HEK293 (cell line): Measurements from ENCODE around the gene PACRG.

Source experiments
- CTCF ChIA-PET: fragments of 350-600 bp; formaldehyde crosslinking; extraction: SDS; loops from one replicate; lab custom pipeline; 2021; ENCODE audit warnings: antibody characterized with exemption; lab: Yijun Ruan, JAX
- POLR2A ChIA-PET: fragments of 300-600 bp; formaldehyde crosslinking; extraction: SDS; loops from one replicate; lab custom pipeline; 2020; ENCODE audit warnings: antibody characterized with exemption, inconsistent platforms; lab: Yijun Ruan, JAX
- H3K27ac ChIP-seq: fragments of 200-500 bp; sonication (Bioruptor generic); 2 replicates; pipeline ENCODE4 v1.5.1; 2014; ENCODE audit warnings: low read depth, low read length, control low read depth, inconsistent platforms; ENCODE audit errors: extremely low read depth
- H3K36me3 ChIP-seq, 2 experiments: fragments of 200-500 bp in 1 of 2; sonication (Bioruptor generic) in 1 of 2; 1 replicate in 1 of 2; 2 replicates in 1 of 2; pipeline ENCODE4 v1.5.1; 2014 to 2017; ENCODE audit warnings: inconsistent platforms in 2 of 2, low read length in 2 of 2; ENCODE audit not compliant: control insufficient read depth in 2 of 2, insufficient read depth in 1 of 2
- H3K4me1 ChIP-seq: fragments of 200-500 bp; sonication (Bioruptor generic); 2 replicates; pipeline ENCODE4 v1.5.1; 2014; ENCODE audit warnings: mild to moderate bottlenecking, low read length, inconsistent platforms; ENCODE audit not compliant: control insufficient read depth, insufficient read depth
- H3K4me3 ChIP-seq: 2 replicates; pipeline ENCODE4 v1.5.1; 2011; ENCODE audit warnings: low read depth, mild to moderate bottlenecking, control low read depth, low read length, moderate library complexity
- H3K9me3 ChIP-seq: fragments of 200-500 bp; sonication (Bioruptor generic); 2 replicates; pipeline ENCODE4 v1.5.1; 2014; ENCODE audit warnings: low read depth, low read length, inconsistent platforms; ENCODE audit not compliant: control insufficient read depth, insufficient read depth
- OVOL3 ChIP-seq: fragments of 450-650 bp; formaldehyde crosslinking; IDR thresholded peaks from 2 replicates; pipeline ENCODE4 v1.5.1; 2016; ENCODE audit warnings: missing biosample characterization, missing genetic modification characterization
- TRIM28 ChIP-seq: IDR thresholded peaks from 2 replicates; pipeline ENCODE4 v1.6.1; 2011; ENCODE audit warnings: low read length, control low read depth, borderline replicate concordance
- ZFP37 ChIP-seq: fragments of 450-650 bp; formaldehyde crosslinking; IDR thresholded peaks from 2 replicates; pipeline ENCODE4 v1.5.1; 2016; ENCODE audit warnings: missing biosample characterization, missing genetic modification characterization
- ZFP69B ChIP-seq: fragments of 450-650 bp; formaldehyde crosslinking; IDR thresholded peaks from 2 replicates; pipeline ENCODE4 v1.5.1; 2016; ENCODE audit warnings: missing biosample characterization, missing genetic modification characterization
- ZNF121 ChIP-seq: fragments of 450-650 bp; formaldehyde crosslinking; IDR thresholded peaks from 2 replicates; pipeline ENCODE4 v1.5.1; 2016; ENCODE audit warnings: missing biosample characterization, missing genetic modification characterization
- ZNF138 ChIP-seq: fragments of 450-650 bp; formaldehyde crosslinking; IDR thresholded peaks from 2 replicates; pipeline ENCODE4 v1.5.1; 2016; ENCODE audit warnings: missing biosample characterization, missing genetic modification characterization, borderline replicate concordance
- ZNF157 ChIP-seq: fragments of 450-650 bp; formaldehyde crosslinking; IDR thresholded peaks from 2 replicates; pipeline ENCODE4 v1.5.1; 2016; ENCODE audit warnings: missing biosample characterization, missing genetic modification characterization
- ZNF391 ChIP-seq: fragments of 450-650 bp; formaldehyde crosslinking; IDR thresholded peaks from 2 replicates; pipeline ENCODE4 v1.5.1; 2016; ENCODE audit warnings: low read depth, missing biosample characterization, missing genetic modification characterization, borderline replicate concordance
- ZNF521 ChIP-seq: fragments of 450-650 bp; formaldehyde crosslinking; IDR thresholded peaks from 2 replicates; pipeline ENCODE4 v1.5.1; 2017; ENCODE audit warnings: missing biosample characterization, mild to moderate bottlenecking, missing genetic modification characterization
- ZNF624 ChIP-seq: fragments of 450-650 bp; formaldehyde crosslinking; IDR thresholded peaks from 2 replicates; pipeline ENCODE4 v1.5.1; 2017; ENCODE audit warnings: missing biosample characterization, missing genetic modification characterization
- TF ChIP-seq, protein P1 (sequence below): fragments of 450-650 bp; formaldehyde crosslinking; conservative IDR thresholded peaks from 2 replicates; pipeline ENCODE4 v1.5.1; 2016; ENCODE audit warnings: low read depth, missing biosample characterization, missing genetic modification characterization
- TF ChIP-seq, protein P2 (sequence below): fragments of 450-650 bp; formaldehyde crosslinking; IDR thresholded peaks from 2 replicates; pipeline ENCODE4 v1.5.1; 2016; ENCODE audit warnings: missing biosample characterization, missing genetic modification characterization
- TF ChIP-seq, protein P3 (sequence below): fragments of 450-650 bp; IDR thresholded peaks from 2 replicates; pipeline ENCODE4 v1.5.1; 2018; ENCODE audit warnings: missing biosample characterization, missing genetic modification characterization
- TF ChIP-seq, protein P4 (sequence below): fragments of 450-650 bp; formaldehyde crosslinking; IDR thresholded peaks from 2 replicates; pipeline ENCODE4 v1.5.1; 2017; ENCODE audit warnings: missing biosample characterization, mild to moderate bottlenecking, missing genetic modification characterization, moderate library complexity
- TF ChIP-seq, protein P5 (sequence below): fragments of 450-650 bp; formaldehyde crosslinking; IDR thresholded peaks from 2 replicates; pipeline ENCODE4 v1.5.1; 2016; ENCODE audit warnings: missing biosample characterization, missing genetic modification characterization
- TF ChIP-seq, protein P6 (sequence below): sonication (generic); formaldehyde crosslinking; IDR thresholded peaks from 2 replicates; pipeline ENCODE4 v1.8.1; 2022; ENCODE audit warnings: mild to moderate bottlenecking, moderate library complexity, missing genetic modification reagents

The PACRG gene

DNA sequence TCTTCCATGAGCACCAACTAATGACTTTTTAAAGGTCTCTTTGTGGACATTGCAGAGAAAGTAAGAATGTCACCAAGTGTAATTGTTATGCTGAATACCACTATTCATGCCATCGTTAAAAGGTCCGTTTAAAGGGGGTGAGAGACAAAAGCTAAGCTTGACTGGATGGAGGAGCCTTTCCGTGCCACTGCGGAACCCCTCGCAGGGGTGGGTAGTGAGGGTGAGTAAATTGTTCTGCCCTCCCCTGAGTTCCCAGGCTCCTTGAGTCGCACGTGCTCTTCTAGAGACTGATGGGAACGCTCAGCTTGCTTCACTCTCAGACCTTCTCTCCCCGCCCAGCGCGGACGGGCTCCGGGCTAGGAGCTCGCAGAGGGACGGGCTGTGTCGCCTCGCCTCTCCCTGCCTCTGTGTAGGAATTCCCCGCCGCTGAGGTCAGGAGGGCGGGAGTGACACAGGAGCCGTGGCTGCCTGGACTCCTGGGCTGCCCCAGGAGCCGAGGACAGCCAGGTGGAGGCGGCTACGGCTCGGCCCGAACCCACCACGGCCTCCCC is 371.9 kb downstream of the PACRG start (continued):
- TF ChIP-seq, protein P1, sequence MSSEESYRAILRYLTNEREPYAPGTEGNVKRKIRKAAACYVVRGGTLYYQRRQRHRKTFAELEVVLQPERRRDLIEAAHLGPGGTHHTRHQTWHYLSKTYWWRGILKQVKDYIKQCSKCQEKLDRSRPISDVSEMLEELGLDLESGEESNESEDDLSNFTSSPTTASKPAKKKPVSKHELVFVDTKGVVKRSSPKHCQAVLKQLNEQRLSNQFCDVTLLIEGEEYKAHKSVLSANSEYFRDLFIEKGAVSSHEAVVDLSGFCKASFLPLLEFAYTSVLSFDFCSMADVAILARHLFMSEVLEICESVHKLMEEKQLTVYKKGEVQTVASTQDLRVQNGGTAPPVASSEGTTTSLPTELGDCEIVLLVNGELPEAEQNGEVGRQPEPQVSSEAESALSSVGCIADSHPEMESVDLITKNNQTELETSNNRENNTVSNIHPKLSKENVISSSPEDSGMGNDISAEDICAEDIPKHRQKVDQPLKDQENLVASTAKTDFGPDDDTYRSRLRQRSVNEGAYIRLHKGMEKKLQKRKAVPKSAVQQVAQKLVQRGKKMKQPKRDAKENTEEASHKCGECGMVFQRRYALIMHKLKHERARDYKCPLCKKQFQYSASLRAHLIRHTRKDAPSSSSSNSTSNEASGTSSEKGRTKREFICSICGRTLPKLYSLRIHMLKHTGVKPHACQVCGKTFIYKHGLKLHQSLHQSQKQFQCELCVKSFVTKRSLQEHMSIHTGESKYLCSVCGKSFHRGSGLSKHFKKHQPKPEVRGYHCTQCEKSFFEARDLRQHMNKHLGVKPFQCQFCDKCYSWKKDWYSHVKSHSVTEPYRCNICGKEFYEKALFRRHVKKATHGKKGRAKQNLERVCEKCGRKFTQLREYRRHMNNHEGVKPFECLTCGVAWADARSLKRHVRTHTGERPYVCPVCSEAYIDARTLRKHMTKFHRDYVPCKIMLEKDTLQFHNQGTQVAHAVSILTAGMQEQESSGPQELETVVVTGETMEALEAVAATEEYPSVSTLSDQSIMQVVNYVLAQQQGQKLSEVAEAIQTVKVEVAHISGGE (tag by site-specific recombination) = no peak

DNA sequence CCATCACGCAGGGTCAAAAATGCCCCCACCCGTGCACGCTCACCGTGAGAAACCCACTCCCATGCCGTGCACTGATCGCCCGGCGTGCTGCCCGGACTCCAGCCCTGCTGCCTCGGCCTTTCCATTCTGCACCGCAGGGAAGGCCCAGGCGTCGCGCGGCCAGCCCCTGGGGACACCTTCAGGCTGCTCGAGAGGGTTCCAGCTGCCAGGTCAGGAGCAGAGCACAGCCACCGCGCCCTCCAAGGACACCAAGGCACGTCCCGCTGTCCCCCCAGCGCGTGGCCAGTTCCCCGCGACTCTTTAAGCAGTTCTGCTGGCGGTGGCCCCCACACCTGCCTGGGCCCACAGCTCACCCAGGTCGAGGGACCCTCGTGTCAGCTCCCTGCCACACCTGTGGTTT is 372.5 kb downstream of the PACRG start:
- TF ChIP-seq ZNF138 (tag by site-specific recombination) = no peak
- no peak for TF ChIP-seq ZNF391 (tag by site-specific recombination)
- no peak for TF ChIP-seq ZFP37 (tag by site-specific recombination)
- TF ChIP-seq, protein P2, sequence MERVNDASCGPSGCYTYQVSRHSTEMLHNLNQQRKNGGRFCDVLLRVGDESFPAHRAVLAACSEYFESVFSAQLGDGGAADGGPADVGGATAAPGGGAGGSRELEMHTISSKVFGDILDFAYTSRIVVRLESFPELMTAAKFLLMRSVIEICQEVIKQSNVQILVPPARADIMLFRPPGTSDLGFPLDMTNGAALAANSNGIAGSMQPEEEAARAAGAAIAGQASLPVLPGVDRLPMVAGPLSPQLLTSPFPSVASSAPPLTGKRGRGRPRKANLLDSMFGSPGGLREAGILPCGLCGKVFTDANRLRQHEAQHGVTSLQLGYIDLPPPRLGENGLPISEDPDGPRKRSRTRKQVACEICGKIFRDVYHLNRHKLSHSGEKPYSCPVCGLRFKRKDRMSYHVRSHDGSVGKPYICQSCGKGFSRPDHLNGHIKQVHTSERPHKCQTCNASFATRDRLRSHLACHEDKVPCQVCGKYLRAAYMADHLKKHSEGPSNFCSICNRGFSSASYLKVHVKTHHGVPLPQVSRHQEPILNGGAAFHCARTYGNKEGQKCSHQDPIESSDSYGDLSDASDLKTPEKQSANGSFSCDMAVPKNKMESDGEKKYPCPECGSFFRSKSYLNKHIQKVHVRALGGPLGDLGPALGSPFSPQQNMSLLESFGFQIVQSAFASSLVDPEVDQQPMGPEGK (tag by site-specific recombination) = no peak
- Histone ChIP-seq H3K36me3 (no peaks in the 10 kb centered on the region), H3K4me1 (no peaks in the 10 kb centered on the region), H3K27ac (no peak overlapping the region), H3K9me3 (no peaks in the 10 kb centered on the region), H3K4me3 (no peak overlapping the region)
- CTCF ChIA-PET = no interaction called here
- POLR2A ChIA-PET = no interaction called here

DNA sequence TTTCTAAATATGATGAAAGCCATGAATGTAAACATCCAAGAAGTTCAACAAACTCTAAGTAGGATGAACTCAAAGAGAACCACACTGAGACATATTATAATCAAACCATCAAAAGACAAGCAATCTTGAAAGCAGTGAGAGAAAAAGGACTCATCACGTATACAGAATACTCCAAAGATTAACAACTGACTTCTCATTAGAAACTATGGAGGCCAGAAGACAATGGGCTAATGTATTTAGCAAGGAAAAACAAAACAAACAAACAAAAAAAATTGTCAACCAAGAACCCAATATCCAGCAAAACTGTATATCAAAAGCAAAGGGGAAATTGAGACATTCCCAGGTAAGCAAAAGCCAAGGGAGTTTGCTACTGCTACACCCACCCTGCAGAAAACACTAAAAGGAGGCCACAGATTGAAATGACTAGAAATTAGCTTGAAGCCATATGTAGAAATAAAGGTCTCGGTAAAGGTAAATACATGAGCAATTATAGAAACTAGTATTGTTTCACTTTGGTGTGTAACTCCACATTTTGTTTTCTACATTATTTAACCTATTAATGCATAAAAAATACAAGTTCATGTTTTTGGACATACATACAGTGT is 385.7 kb downstream of the PACRG start:
- Histone ChIP-seq H3K4me3 (no peak overlapping the region), H3K9me3 (no peaks in the 10 kb centered on the region), H3K36me3 (no peaks in the 10 kb centered on the region), H3K27ac (no peak overlapping the region), H3K4me1 (no peaks in the 10 kb centered on the region)
- ChIA-PET CTCF (no interaction called here), POLR2A (no interaction called here)
- no peak for TF ChIP-seq ZNF121
- TF ChIP-seq, protein P3, sequence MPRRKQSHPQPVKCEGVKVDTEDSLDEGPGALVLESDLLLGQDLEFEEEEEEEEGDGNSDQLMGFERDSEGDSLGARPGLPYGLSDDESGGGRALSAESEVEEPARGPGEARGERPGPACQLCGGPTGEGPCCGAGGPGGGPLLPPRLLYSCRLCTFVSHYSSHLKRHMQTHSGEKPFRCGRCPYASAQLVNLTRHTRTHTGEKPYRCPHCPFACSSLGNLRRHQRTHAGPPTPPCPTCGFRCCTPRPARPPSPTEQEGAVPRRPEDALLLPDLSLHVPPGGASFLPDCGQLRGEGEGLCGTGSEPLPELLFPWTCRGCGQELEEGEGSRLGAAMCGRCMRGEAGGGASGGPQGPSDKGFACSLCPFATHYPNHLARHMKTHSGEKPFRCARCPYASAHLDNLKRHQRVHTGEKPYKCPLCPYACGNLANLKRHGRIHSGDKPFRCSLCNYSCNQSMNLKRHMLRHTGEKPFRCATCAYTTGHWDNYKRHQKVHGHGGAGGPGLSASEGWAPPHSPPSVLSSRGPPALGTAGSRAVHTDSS (tag by site-specific recombination) = no peak
- TF ChIP-seq ZNF624 (tag by site-specific recombination) = no peak
- TF ChIP-seq, protein P4, sequence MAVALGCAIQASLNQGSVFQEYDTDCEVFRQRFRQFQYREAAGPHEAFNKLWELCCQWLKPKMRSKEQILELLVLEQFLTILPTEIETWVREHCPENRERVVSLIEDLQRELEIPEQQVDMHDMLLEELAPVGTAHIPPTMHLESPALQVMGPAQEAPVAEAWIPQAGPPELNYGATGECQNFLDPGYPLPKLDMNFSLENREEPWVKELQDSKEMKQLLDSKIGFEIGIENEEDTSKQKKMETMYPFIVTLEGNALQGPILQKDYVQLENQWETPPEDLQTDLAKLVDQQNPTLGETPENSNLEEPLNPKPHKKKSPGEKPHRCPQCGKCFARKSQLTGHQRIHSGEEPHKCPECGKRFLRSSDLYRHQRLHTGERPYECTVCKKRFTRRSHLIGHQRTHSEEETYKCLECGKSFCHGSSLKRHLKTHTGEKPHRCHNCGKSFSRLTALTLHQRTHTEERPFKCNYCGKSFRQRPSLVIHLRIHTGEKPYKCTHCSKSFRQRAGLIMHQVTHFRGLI (tag by site-specific recombination) = no peak
- TF ChIP-seq TRIM28 = peak; percentile 99
- TF ChIP-seq, protein P1 (tag by site-specific recombination) = no peak
- TF ChIP-seq, protein P5, sequence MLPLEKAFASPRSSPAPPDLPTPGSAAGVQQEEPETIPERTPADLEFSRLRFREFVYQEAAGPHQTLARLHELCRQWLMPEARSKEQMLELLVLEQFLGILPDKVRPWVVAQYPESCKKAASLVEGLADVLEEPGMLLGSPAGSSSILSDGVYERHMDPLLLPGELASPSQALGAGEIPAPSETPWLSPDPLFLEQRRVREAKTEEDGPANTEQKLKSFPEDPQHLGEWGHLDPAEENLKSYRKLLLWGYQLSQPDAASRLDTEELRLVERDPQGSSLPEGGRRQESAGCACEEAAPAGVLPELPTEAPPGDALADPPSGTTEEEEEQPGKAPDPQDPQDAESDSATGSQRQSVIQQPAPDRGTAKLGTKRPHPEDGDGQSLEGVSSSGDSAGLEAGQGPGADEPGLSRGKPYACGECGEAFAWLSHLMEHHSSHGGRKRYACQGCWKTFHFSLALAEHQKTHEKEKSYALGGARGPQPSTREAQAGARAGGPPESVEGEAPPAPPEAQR (tag by site-specific recombination) = no peak
- no peak for TF ChIP-seq OVOL3 (tag by site-specific recombination)
- TF ChIP-seq ZNF157 (tag by site-specific recombination) = no peak
- TF ChIP-seq ZNF521 = no peak
- TF ChIP-seq, protein P6, sequence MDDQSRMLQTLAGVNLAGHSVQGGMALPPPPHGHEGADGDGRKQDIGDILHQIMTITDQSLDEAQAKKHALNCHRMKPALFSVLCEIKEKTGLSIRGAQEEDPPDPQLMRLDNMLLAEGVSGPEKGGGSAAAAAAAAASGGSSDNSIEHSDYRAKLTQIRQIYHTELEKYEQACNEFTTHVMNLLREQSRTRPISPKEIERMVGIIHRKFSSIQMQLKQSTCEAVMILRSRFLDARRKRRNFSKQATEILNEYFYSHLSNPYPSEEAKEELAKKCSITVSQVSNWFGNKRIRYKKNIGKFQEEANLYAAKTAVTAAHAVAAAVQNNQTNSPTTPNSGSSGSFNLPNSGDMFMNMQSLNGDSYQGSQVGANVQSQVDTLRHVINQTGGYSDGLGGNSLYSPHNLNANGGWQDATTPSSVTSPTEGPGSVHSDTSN = no peak
- no peak for TF ChIP-seq ZFP69B (tag by site-specific recombination)
